Endometrial microvascular endothelial cells (primary cell): Measurements from ENCODE around the gene USP24. TPM values are rescaled to one million over a fixed set of nuclear protein-coding genes. Genes with fewer than 3 reads are reported as not detected.

Source experiments
- in situ Hi-C: cut with HindIII; loops from 2 replicates; pipeline ENCODE4 v1.10.0; 2017; ENCODE audit warnings: low sequenced_read_pairs, low pct_unique_long_range_greater_than_20kb; ENCODE audit errors: inconsistent ontology term
- total RNA-seq: library from RNA; depleted of rRNA; stranded (reverse); fragments of >200 nt; gene quantifications from one replicate; pipeline ENCODE4 v1.2.3, GENCODE V29; 2015; ENCODE audit errors: inconsistent ontology term

USP24 gene
- total RNA-seq, 1 donor from 2014 or later = 22.5 TPM

DNA sequence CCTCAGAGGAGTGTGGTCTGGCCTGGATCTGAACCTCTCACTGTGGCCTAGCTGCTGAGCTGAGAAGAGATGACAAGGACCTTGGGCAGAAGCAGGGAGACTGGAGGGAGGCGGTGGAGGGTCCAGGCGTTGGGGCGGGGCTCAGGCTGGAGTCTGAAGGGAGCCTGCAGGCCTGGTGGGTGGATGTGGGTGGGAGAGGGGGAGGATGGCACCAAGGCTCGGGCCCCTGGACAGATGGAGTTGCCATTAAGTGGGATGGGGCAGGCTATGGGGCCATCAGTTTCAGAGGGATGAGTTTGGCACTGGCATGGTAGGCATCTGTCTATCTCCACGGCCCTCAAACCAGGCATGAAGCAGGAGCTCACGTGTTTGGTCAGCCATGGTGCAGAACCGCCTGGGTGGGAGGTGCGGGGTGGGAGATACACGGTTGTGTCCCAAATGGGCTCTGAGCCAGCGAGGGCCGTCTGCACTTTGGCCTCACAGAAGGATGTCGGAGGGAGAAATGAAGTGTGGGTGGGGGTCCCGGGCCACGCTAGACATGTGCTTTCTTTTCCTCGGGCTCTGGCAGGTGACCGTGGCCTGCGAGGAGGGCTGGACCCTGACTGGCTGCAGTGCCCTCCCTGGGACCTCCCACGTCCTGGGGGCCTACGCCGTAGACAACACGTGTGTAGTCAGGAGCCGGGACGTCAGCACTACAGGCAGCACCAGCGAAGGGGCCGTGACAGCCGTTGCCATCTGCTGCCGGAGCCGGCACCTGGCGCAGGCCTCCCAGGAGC lies 152.2 kb downstream of the USP24 start:
- in situ Hi-C loops = no loop called here

DNA sequence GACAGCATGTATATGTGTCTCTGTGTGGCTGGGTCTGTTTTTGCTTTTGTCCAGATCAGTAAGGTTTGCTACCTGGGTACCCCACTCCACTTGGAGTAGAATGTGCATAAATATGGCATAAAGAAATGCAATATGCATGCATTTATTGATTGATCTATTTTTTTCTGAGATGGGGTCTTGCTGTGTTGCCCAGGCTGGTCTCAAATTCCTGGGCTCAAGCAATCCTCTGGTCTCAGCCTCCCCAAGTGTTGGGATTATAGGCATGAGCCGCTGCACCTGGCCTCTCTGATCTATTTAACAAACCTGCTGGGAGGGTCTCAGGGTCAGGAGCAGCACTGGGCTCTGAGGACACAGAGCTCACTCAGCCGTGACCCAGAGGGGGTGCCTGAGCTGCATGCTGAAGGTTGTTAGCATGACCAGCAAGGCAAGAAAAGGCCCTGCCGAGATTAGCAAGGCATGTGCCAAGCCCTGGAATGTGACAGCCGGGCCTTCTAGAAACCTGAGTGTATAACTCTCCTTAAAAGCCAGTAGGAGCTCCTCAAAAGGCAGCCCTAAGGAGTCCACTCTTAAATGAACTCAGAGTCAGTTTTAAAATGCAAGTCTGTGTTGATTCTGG lies 153.3 kb downstream of the USP24 start:
- in situ Hi-C loops = no loop called here

DNA sequence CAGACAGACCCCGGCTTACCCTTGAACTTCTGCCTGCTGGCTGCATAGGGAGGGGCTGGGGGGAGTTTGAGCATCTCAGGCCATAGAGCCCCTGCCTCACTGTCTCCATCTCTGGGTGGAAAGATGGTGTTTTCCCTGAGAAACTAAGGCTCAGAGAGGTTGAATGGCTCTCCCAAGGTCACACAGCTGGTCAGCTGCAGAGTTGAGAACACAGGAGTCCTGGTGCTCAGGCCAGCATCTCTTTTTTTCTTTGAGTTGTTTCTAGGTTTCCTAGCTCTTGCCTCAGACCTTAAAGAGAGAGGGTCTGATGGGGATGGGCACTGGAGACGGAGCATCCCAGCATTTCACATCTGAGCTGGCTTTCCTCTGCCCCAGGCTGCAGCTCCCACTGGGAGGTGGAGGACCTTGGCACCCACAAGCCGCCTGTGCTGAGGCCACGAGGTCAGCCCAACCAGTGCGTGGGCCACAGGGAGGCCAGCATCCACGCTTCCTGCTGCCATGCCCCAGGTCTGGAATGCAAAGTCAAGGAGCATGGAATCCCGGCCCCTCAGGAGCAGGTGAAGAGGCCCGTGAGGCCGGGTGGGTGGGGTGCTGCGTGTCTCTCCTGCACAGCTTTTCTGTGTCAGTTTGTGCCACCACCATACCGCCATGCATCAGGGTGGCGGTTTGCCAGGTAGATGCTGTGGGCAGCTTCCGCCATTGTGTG lies 154.0 kb downstream of the USP24 start:
- in situ Hi-C loops = no loop called here

DNA sequence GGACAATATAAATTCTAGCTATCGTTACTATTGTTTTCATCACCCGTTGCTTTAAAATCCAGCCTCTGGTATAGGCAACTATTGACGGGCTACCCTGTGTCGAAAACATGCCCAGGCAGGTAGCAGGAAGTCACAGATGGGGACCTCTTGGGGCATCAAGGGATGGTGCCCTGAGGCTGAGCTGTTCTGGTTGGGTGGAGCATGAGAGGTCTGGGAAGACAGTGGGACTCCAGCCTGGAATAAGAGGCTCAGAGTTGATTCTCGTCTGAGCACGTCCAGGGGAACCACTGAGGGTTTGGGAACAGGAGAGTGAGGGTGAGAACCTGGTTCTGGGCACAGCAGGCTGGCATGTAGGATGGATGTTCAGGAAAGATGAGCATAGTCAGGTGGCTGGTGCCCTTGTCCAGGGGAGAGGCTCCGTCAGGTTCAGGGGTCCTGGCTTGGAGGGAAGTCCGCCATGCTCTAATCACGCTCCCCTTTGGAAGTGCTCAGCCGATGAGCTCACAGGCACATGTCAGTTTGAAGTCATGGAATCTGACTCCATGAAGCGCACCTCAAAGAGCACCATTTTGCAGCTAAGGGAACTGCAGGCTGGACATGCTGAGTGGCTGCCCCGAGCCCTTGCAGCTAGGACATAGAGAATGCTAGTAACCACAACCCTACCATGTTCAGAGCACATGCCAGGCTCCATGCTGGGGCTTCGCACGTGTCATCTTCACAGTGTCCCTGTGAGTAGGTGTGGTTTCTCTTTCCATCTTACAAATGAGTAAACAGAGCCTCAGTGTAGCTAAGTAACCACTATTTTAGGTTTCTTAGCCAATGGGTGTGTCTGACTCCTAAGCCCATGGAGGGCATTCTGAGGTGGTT lies 154.8 kb downstream of the USP24 start:
- in situ Hi-C loops = no loop called here

DNA sequence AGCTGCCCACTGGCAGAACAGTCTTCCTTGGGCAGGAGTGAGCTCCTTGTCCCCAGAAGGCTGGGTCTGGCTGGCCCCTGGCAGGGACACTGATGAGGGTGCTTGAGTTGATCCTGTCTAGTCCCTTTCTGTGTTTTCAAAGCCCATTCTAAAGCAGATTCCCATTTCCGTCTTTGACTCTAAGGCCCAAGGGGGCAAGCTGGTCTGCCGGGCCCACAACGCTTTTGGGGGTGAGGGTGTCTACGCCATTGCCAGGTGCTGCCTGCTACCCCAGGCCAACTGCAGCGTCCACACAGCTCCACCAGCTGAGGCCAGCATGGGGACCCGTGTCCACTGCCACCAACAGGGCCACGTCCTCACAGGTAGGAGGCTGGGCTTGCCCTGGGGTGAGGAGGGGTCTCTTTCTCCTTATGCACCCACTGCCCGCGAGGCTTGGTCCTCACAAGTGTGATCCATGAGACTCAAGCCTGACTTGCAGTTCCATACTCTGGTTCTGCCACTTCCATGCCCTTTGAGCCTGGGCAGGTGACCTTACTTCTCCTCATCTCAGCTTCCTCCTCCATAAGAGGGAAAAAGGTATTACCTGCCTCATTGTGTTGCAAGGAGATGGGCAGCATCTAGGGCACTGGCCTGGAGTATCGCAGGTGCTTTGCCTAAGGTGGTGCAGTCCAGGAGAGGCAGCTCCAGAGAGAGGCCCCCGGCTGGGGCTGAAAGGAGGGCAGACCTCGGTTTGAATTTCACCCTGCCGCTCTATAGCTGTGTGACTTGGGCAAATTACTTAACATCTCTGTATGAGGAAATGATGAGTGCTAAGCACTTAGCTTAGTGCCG lies 155.6 kb downstream of the USP24 start:
- in situ Hi-C loops = no loop called here

DNA sequence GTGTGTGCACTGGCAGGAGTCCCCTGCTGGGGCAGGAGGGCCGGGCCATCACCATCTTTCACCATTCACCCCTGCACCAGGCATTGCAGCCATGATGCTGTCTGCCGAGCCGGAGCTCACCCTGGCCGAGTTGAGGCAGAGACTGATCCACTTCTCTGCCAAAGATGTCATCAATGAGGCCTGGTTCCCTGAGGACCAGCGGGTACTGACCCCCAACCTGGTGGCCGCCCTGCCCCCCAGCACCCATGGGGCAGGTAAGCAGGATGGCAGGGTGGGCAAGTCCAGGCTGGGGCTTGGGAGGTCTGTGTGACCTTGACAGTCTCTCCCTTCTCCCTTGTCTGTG lies 157.2 kb downstream of the USP24 start:
- in situ Hi-C loops = no loop called here

DNA sequence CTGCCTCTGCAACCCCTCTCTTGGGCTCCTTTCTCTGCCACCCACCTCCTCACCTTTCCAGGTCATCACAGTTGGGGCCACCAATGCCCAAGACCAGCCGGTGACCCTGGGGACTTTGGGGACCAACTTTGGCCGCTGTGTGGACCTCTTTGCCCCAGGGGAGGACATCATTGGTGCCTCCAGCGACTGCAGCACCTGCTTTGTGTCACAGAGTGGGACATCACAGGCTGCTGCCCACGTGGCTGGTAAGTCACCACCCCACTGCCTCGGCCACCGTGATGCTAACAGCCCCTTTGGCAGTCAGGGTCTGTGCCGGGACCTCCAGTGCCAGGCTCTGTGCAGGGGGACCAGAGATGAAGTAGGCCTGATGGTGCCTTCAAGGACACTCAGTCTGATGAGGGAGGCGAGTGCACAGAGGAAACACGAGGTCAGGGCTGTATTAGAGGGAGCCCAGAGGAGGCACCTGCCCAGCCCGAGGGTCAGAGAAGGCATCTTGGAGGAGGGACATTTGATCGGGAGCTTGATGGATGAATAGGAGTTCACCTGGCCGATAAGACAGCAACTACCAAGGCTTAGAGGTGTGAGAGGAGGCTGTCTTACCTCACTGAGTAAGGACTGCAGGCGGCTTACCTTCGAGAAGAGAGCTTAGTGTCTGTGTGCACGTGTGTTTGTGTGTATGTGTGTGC lies 157.8 kb downstream of the USP24 start:
- in situ Hi-C loops = no loop called here

DNA sequence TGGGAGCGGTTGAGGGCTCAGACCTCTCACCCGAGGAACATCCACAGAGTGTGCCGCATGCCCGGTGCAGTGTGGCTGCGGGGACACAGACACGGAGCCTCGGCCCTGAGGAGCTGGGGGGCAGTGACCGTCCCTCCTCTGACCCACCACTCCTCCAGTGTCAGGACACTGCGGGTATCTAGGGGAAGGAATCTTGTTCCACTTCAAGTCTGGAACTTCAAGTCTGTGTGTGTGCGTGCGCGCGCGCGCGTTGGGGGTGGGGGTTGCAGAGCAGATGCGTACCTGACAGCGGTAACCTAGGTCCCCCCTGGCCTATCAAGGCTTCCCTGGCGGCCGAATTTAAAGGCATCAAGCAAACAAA lies 158.6 kb downstream of the USP24 start:
- in situ Hi-C loops = no loop called here

DNA sequence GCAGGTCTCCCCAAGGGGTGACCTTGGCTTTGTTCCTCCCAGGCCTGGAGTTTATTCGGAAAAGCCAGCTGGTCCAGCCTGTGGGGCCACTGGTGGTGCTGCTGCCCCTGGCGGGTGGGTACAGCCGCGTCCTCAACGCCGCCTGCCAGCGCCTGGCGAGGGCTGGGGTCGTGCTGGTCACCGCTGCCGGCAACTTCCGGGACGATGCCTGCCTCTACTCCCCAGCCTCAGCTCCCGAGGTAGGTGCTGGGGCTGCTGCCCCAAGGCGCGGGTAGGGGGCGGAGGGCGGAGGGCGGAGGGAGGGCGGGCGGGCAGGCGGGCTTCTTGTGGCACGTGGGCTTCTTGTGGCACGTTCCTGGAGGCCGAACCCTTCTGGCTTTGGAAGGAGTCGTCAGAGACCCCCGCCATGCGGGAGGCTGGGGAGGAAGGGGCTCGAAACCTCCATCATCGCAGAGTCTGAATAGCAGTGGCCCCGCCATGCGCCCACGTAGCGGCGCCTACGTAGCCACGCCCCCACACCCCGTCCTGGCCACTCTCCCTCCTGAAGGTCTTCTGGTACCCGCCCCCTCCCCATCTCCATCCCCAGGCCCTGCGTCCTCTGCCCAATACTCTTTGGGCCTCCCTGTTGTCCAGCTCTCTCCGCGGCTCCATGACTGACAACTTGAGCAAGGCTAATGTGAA lies 159.1 kb downstream of the USP24 start:
- in situ Hi-C loops = no loop called here

DNA sequence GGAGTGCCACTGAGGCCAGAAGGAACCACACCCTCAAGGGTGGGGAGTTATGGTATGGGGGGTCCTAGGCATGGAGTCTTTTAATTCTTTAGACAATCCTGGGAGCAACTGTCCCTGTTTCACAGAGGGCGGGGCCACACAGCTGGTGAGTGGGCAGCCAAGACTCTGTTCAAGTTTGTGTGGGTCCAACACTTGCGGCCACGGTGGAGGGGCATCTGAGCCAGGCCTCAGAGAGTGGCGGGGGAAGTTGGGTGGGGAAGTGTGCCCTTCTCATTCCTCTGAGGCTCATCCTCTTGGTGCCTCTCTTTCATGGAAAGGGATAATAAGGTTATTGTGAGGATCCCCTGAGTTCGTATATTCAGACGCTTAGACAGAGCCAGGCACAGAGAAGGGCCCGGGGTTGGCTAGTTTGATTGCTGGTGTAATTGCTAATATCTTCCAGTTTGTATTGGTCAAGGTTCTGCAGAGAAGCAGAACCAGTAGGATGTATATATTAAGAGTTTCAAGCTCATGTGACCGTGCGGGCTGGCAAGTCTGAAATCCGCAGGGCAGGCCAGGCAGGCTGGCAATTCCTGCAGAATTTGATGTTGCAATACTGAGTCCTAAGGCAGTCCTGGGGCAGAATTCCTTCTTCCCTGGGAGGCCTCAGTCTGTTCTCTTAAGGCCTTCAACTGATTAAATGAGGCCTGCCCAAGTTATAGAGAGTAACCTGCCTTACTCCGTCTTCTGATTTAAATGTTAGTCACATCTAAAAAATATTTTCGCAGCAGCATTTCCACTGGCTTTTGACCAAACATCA lies 159.9 kb downstream of the USP24 start:
- in situ Hi-C loops = no loop called here

DNA sequence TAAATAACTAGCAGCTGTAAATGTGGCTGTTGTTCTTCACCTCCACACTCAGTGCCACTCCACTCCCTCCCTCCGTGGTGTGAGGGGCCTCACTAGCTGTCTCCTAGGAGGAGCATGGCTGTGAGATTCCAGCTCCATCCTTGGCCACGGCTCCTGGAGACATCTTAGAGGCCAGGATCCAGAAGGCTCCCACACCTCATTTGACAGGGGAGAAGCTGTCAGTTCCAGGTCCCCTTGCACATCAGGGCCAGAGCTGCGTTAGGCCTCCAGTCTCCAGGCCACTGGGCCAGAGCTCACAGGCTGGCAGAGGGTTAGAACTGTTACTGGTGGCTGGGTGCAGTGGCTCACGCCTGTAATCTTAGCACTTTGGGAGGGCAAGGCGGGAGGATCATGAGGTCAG lies 160.8 kb downstream of the USP24 start:
- in situ Hi-C loops = no loop called here

DNA sequence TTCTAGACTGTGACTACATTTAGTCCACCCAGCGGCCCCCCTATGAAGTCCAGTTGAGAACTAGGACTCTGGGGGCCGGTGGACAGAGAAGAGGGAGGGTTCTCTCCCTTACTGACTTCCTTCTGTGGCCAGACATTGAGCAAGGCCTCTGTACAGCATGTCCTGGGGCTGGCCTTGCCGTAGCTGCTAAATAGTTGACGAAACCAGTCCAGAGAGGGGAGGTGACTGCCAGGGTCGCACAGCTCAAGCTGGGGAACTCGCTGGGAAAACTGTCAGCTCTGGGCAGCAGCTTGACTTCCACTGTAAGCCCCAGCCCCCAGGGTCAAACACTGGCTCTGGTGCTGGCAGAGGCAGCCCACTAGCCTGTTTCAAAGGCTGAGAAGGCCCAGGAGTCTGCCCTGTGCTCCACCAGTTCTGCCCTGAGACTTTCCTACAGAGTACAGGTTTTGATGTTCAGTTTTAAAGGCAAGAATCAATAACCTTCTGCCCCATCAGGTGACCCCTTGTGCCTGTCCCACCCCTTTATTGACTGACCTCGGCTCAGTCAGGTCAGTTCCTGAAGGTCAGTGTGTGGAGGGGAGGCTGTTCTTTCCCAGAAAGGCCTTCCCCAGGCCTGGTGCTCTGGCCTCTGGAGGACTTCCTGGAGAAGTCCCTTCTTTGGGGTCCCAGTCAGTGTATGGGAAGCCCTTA lies 161.8 kb downstream of the USP24 start:
- in situ Hi-C loops = no loop called here

DNA sequence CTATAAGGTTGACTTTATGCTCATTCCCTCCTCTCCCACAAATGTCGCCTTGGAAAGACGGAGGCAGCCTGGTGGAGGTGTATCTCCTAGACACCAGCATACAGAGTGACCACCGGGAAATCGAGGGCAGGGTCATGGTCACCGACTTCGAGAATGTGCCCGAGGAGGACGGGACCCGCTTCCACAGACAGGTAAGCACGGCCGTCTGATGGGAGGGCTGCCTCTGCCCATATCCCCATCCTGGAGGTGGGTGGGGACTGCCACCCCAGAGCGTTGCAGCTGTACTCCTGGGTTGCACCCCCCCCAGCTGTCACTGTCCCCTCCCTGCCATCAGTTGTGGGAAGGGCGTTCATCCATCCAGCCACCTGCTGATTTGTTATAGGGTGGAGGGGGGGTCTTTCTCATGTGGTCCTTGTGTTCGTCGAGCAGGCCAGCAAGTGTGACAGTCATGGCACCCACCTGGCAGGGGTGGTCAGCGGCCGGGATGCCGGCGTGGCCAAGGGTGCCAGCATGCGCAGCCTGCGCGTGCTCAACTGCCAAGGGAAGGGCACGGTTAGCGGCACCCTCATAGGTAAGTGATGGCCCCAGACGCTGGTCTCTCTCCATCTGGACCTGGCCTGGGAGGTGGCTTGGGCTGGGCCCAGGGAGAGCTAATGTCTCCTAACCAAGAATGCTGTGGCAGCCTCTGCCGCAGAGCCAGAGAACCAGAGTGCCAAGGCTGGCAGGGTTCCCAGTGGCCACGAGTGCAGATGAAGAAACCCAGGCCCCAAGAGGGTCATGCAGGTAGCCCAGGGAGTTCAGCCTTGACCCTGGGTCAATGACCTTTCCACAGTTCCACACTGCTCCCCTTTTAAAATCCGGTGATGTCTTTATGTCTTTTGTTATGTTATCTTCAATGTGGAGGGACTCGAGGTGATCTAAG lies 162.7 kb downstream of the USP24 start:
- in situ Hi-C loops = no loop called here

DNA sequence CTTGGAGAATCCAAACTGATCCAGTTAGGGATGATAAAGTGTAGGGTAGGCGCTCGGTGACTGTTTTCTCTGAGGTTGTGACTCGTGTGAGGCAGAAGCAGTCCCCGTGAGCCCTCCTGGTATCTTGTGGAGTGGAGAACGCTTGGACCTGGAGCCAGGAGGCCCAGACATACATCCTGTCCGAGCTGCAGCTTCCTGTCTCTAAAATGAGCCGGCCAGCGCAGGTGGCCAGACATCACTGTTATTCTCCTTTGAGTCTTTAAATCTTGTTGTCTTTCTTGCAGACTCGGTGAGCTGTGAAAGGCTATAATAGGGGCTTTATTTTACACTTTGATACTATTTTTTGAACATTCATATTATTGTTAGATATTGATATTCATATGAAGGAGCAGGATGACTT lies 163.5 kb downstream of the USP24 start:
- in situ Hi-C loops = no loop called here

DNA sequence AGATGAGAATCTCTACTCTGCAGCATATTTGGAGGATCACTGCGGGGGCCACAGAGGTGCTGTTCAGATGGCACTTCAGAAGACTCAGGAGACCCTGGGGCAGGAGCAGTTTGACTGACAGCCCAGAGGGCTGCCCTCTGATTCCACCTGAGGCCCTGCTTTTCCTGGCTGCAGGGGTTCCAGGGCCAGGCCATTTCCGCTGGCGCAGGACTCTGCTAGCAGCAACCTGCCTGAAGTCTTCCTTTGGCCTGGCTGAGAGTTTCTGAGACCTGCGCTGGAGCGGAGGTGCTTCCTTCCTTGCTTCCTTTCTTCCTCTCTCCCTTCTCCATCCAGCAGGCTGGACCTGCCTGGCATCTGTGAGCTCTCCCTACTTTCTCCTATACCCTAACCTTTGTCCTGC lies 164.0 kb downstream of the USP24 start:
- in situ Hi-C loops = no loop called here
